Osteocyte (in vitro differentiated cells): ENCODE measurements around the gene CRB2. TPM values are rescaled to one million over a fixed set of nuclear protein-coding genes. Genes with fewer than 3 reads are reported as not detected.

Source experiments
- DNase-seq: peaks from one replicate; pipeline ENCODE4 v3.0.0; 2021; ENCODE audit warnings: mixed read lengths; ENCODE audit not compliant: unreplicated experiment; ENCODE audit errors: extremely low spot score
- H3K27ac Mint-ChIP-seq: one replicate; pipeline ENCODE4 v1.8.0; 2021; ENCODE audit warnings: mild to moderate bottlenecking, mixed read lengths; ENCODE audit not compliant: unreplicated experiment
- H3K27me3 Mint-ChIP-seq: one replicate; pipeline ENCODE4 v1.8.0; 2021; ENCODE audit warnings: mixed read lengths; ENCODE audit not compliant: unreplicated experiment
- H3K36me3 Mint-ChIP-seq: one replicate; pipeline ENCODE4 v1.8.0; 2021; ENCODE audit warnings: mixed read lengths; ENCODE audit not compliant: unreplicated experiment
- H3K4me1 Mint-ChIP-seq: one replicate; pipeline ENCODE4 v1.8.0; 2021; ENCODE audit warnings: mixed read lengths; ENCODE audit not compliant: unreplicated experiment
- H3K4me3 Mint-ChIP-seq: one replicate; pipeline ENCODE4 v1.8.0; 2021; ENCODE audit warnings: mild to moderate bottlenecking, moderate library complexity, mixed read lengths; ENCODE audit not compliant: unreplicated experiment
- H3K9me3 Mint-ChIP-seq: one replicate; pipeline ENCODE4 v1.8.0; 2021; ENCODE audit warnings: mixed read lengths; ENCODE audit not compliant: unreplicated experiment
- CTCF ChIP-seq: fragments of 200-600 bp; sonication (generic); IDR thresholded peaks from 2 replicates; pipeline ENCODE4 v1.5.0; 2021; ENCODE audit warnings: antibody characterized with exemption, mild to moderate bottlenecking, moderate library complexity
- total RNA-seq: library from RNA; stranded (reverse); gene quantifications from 2 replicates; pipeline ENCODE4 v1.2.1, GENCODE V29; 2021

Gene CRB2
- total RNA-seq, 1 donor from 2014 or later = not detected

- H3K4me1 Mint-ChIP-seq = peaks cover 11% of the 10 kb centered on the region
- H3K27me3 Mint-ChIP-seq = peaks cover 12% of the 10 kb centered on the region
- no peak for DNase-seq
- no peak for TF ChIP-seq CTCF
- no peaks in the 10 kb centered on the region for H3K36me3 Mint-ChIP-seq
- no peak overlapping the region for H3K27ac Mint-ChIP-seq
- no peaks in the 10 kb centered on the region for H3K9me3 Mint-ChIP-seq
- no peak overlapping the region for H3K4me3 Mint-ChIP-seq
Observed at GRCh38 chr9:123356851-123357742, 1.1 kb downstream of the CRB2 start.

- TF ChIP-seq CTCF = no peak
- DNase-seq = no peak
- Mint-ChIP-seq H3K4me1 (peaks cover 11% of the 10 kb centered on the region), H3K36me3 (no peaks in the 10 kb centered on the region), H3K27me3 (peaks cover 7% of the 10 kb centered on the region), H3K9me3 (no peaks in the 10 kb centered on the region), H3K4me3 (no peak overlapping the region), H3K27ac (no peak overlapping the region)
Observed at GRCh38 chr9:123357743-123358059, 1.7 kb downstream of the CRB2 start.

- TF ChIP-seq CTCF = no peak
- H3K9me3 Mint-ChIP-seq = no peaks in the 10 kb centered on the region
- no peaks in the 10 kb centered on the region for H3K36me3 Mint-ChIP-seq
- peaks cover under 1% of the 10 kb centered on the region for H3K27me3 Mint-ChIP-seq
- H3K27ac Mint-ChIP-seq = no peak overlapping the region
- DNase-seq = no peak
- no peak overlapping the region for H3K4me3 Mint-ChIP-seq
- peaks cover 11% of the 10 kb centered on the region for H3K4me1 Mint-ChIP-seq
Observed at GRCh38 chr9:123358181-123358905, 2.3 kb downstream of the CRB2 start.

- Mint-ChIP-seq H3K36me3 (no peaks in the 10 kb centered on the region), H3K27ac (no peak overlapping the region), H3K9me3 (no peaks in the 10 kb centered on the region), H3K4me3 (no peak overlapping the region), H3K4me1 (peaks cover 10% of the 10 kb centered on the region), H3K27me3 (no peaks in the 10 kb centered on the region)
- no peak for DNase-seq
- no peak for TF ChIP-seq CTCF
Observed at GRCh38 chr9:123359106-123359505, 3.1 kb downstream of the CRB2 start.

GRCh38 chr9:123359546-123359945 is 3.5 kb downstream of the CRB2 start:
- no peak overlapping the region for H3K27ac Mint-ChIP-seq

More at GRCh38 chr9:123359546-123359945, 3.5 kb downstream of the CRB2 start:
- H3K27me3 Mint-ChIP-seq = no peaks in the 10 kb centered on the region
- H3K36me3 Mint-ChIP-seq = no peaks in the 10 kb centered on the region
- TF ChIP-seq CTCF = no peak
- H3K4me3 Mint-ChIP-seq = no peak overlapping the region
- DNase-seq = no peak
- no peaks in the 10 kb centered on the region for H3K9me3 Mint-ChIP-seq
- H3K4me1 Mint-ChIP-seq = peaks cover 10% of the 10 kb centered on the region
